Heart right ventricle (tissue), 16 donors: ENCODE measurements around the gene PFN1. TPM values are rescaled to one million over a fixed set of nuclear protein-coding genes. Genes with fewer than 3 reads are reported as not detected.

Source experiments
- ATAC-seq, 8 donors: fragments of 200-7000 bp; cut with Tn5 transposase; one replicate each; pipeline ENCODE4 v1.9.1; 2020; ENCODE audit warnings: mild to moderate bottlenecking in 8 of 8, moderate library complexity in 8 of 8, moderate number of reproducible peaks in 1 of 8
- DNase-seq, 2 donors: peaks; one replicate each; pipeline ENCODE4 v3.0.0-alpha.2; 2020
- H3K27ac ChIP-seq, 10 donors: fragments of 200-600 bp; sonication (generic) in 2 of 10; one replicate each; pipeline versions ENCODE4 v1.5.0 to v1.8.0; 2020 to 2022; ENCODE audit warnings: mild to moderate bottlenecking in 3 of 10
- H3K27me3 ChIP-seq, 7 donors: fragments of 200-600 bp; one replicate each; pipeline ENCODE4 v1.8.0; 2021 to 2022; ENCODE audit warnings: mild to moderate bottlenecking in 2 of 7
- H3K36me3 ChIP-seq, 9 donors: fragments of 200-600 bp; sonication (generic) in 1 of 9; one replicate each; pipeline versions ENCODE4 v1.5.0 to v1.8.0; 2020 to 2022; ENCODE audit warnings: mild to moderate bottlenecking in 2 of 9
- H3K4me1 ChIP-seq, 9 donors: fragments of 200-600 bp; sonication (generic) in 1 of 9; one replicate each; pipeline versions ENCODE4 v1.5.0 to v1.8.0; 2020 to 2022; ENCODE audit warnings: mild to moderate bottlenecking in 4 of 9
- H3K4me3 ChIP-seq, 10 donors: fragments of 200-600 bp; sonication (generic) in 2 of 10; one replicate each; pipeline versions ENCODE4 v1.5.0 to v1.8.0; 2020 to 2022; ENCODE audit warnings: mild to moderate bottlenecking in 7 of 10, moderate library complexity in 2 of 10
- H3K9me3 ChIP-seq, 11 donors: fragments of 200-600 bp in 10 of 11; sonication (generic) in 2 of 11; one replicate each; pipeline versions ENCODE4 v1.5.0 to v1.8.0; 2013 to 2022; ENCODE audit warnings: mild to moderate bottlenecking in 2 of 11, control low read depth in 1 of 11, moderate library complexity in 1 of 11
- CTCF ChIP-seq, 9 donors: fragments of 200-600 bp; sonication (generic) in 2 of 9; IDR thresholded peaks; one replicate each; pipeline versions ENCODE4 v1.5.0 to v1.8.0; 2021 to 2022; ENCODE audit warnings: antibody characterized with exemption in 9 of 9, mild to moderate bottlenecking in 5 of 9, moderate library complexity in 1 of 9
- WGBS, 2 donors: extraction: QIAGEN DNeasy Blood & Tissue Kit; methylation state at CpG; one replicate each; pipeline ENCODE4 v1.1.7; 2013; ENCODE audit warnings: inconsistent platforms in 1 of 2; 5-methylcytosine and 5-hydroxymethylcytosine counted together
- intact Hi-C, 10 donors: fragments of 100-400 bp; cut with DNase I; formaldehyde crosslinking; loops; one replicate each; pipeline versions ENCODE4 v1.11.1 to v1.14.2; 2022
- polyA plus RNA-seq, 2 donors: library from polyadenylated mRNA; stranded (reverse); fragments of 200-250 nt; gene quantifications; one replicate each; pipeline ENCODE4 v1.2.3, GENCODE V29; 2013
- total RNA-seq, 10 donors: library from RNA; stranded (reverse); fragmentation: NEBNext Ultra II Directional in 3 of 10; extraction: Animal tissue kit (Norgen Biotek cat#: 25700) in 3 of 10; gene quantifications; one replicate each; pipeline versions ENCODE4 v1.2.1 to v1.2.4, GENCODE V29; 2021 to 2023
- donor health status: Arrhythmogenic right ventricular cardiomyopathy.
- donor health status: ischemic (EF 13 %, LVEDD 7.1; RV severe dilation, severe dysfunction).
- donor health status: healthy with polysubstance abuse.
- donor health status: DM: no; HTN: yes; CAD: no.
- donor health status: DM: no; HTN: no; CAD: no.
- donor health status: ischemic (EF 25% LVEDD 6.9; RV normal size, moderate dysfunction).
- donor health status: ischemic (EF 25% LVEDD 5.7; RV mildly dilated, moderate dysfunction).
- donor health status: healthy.
- donor health status: DM: yes; HTN: yes; CAD: no.
- donor health status: Ischemic cardiomyopathy.
- donor health status: ischemic (EF 35%, LVEDD 5.7; RV mildly dilated, moderate dysfunction).
- donor health status: nonischemic (EF 11% LVEDD 7.7; RV severe dilation, severe dysfunction).
- donor health status: DM: yes; HTN: yes; CAD: no.
- donor health status: PGD.
- donor health status: ischemic (EF 29% LVEDD 5.4; RV normal size, mild dysfunction).
- donor health status: nonischemic (EF 23%, LVEDD 6.1; RV moderate dilation, normal function).

Gene PFN1
- total and polyA plus RNA-seq, 12 donors: 144 to 830 (median 161) TPM

DNA sequence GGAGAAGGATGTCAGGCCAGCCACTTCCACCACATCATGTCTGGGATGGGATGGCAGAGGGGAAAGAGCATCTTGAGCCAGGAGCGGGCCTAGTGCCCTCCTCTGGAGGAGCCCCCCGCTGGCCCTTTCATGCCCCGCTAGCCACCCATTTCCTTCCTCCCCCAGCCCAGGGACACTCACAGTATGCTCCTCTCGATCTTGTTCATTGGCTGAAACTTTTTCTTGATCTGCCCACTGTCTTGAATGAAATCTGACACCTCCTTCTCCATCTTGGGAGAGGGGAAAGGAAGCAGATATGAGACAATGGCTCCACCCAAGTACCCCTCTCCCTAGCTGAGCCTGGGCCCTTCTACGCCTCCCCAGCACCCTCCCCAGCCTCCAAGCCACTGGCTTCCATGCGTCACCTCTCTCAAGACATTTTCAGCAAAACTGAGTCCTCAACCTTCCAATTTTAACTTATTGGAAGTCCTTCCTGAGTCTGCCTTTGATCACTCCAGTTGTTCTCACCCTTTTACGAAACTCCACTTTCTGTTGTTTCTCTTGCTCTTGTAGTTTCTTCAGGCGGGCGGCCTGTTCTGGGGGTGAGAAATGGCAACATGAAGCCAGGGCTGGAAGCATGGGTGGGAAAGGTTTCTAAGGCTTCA, 12.1 kb upstream of the PFN1 start:
- no peak overlapping the region for H3K27ac ChIP-seq
- H3K4me1 ChIP-seq: peaks cover 0 to 28% (median 2%) of the 10 kb centered on the region in 9 donors
- TF ChIP-seq CTCF (IDR thresholded peaks at IDR 0.05): no peak
- intact Hi-C loops: no loop called here
- H3K36me3 ChIP-seq: peaks cover 0 to 57% (median 18%) of the 10 kb centered on the region in 9 donors
- no peaks in the 10 kb centered on the region for H3K9me3 ChIP-seq
- DNase-seq: no peak
- no peaks in the 10 kb centered on the region for H3K27me3 ChIP-seq
- no peak for ATAC-seq
- 84 to 85% methylated on average over 9 of the region's 9 CpGs for WGBS, 2 donors
- no peak overlapping the region for H3K4me3 ChIP-seq

DNA sequence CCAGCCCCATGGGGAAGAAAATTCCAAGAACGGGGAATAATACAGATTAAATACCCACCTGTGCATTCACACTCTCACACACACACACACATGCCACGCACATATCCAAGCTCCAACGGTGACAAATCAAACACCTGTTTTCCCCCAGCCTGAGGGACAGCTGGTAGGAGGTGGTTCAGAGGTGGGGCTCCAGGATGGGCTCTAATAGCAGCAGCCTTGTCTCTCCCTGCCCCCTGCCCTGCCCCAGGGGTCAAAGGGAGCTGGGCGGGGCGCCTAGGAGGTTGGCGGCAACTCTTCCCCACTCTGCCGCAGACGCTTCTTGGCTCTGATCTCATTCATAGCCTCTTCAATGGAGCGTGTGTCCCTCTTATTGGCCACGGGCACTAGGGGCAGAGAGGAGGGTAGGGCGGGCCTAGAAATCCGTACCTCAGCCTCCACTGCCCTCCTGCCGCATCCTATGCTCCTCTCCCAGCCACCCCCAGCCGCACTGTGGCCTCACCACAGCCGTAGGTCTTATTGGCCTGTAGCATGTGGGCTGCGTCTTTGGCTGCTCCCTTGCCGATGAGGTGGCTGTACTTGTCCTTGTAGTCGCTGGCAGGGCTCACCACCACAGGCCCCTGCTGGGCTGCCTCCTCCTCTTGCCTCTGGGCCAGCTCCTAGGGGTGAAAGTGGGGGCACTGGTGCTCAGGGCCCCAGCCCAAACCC, 11.1 kb upstream of the PFN1 start:
- no peak for TF ChIP-seq CTCF (IDR thresholded peaks at IDR 0.05)
- Histone ChIP-seq H3K9me3 (no peaks in the 10 kb centered on the region), H3K36me3 (peaks cover 0 to 57% (median 22%) of the 10 kb centered on the region in 9 donors), H3K27me3 (no peaks in the 10 kb centered on the region), H3K4me1 (peaks cover 0 to 26% (median 0%) of the 10 kb centered on the region in 9 donors), H3K4me3 (no peak overlapping the region), H3K27ac (no peak overlapping the region)
- no peak for DNase-seq
- WGBS, 2 donors: 83 to 91% methylated on average over 18 of the region's 18 CpGs
- intact Hi-C loops: no loop called here
- ATAC-seq: peak in 1 of 8 donors; percentile 24

DNA sequence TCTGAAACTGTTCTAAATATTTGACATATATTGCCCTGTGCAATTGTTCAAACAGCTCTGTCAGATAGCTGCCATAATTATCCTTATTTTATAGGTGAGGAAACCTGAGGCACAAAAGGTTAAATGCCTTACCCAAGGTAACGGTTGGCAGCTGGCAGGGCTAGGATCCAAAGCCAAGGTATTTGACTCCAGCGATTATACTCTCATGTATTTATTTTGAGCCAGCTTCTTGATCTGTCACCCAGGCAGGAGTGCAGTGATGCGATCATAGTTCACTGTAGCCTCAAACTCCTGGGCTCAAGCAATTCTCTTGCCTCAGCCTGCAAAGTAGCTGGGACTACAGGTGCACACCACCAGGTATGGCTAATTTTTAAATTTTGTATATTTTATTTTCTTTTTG, 9.8 kb upstream of the PFN1 start:
- peaks cover 0 to 55% (median 22%) of the 10 kb centered on the region in 9 donors for H3K36me3 ChIP-seq

More for the DNA sequence above, 9.8 kb upstream of the PFN1 start:
- no peak for TF ChIP-seq CTCF (IDR thresholded peaks at IDR 0.05)
- WGBS, 2 donors: 53 to 69% methylated on average over 3 of the region's 3 CpGs
- Histone ChIP-seq H3K9me3 (no peaks in the 10 kb centered on the region), H3K27me3 (no peaks in the 10 kb centered on the region), H3K4me1 (peaks cover 0 to 34% (median 0%) of the 10 kb centered on the region in 9 donors), H3K4me3 (no peak overlapping the region), H3K27ac (peak overlapping the region in 2 of 10 donors; percentile 6 to 41)
- peak in 3 of 8 donors; percentile 18 to 46 (median 34) for ATAC-seq
- DNase-seq: no peak
- intact Hi-C loops: no loop called here
